MCF 10A (cell line): ENCODE measurements around the gene WWC1. TPM values are rescaled to one million over a fixed set of nuclear protein-coding genes. Genes with fewer than 3 reads are reported as not detected.
A peak's percentile ranks its signal among the peaks of the same experiment; 100 is the strongest.

Experiments used
- BruUV-seq: library from RNA; stranded (reverse); fragments of 400-500 nt; replicated peaks from 2 replicates; lab custom pipeline; 2021; lab: Mats Ljungman, UMichigan
- CTCF ChIA-PET: fragments of 300-600 bp; sonication (Branson Sonifier 250); formaldehyde crosslinking; extraction: SDS; loops from one replicate; lab custom pipeline; 2021; ENCODE audit warnings: antibody characterized with exemption, inconsistent platforms; lab: Yijun Ruan, JAX
- POLR2A ChIA-PET: fragments of 300-600, 350-650 bp; sonication (Branson Sonifier 250); formaldehyde crosslinking; extraction: SDS; loops from one replicate; lab custom pipeline; 2020; ENCODE audit warnings: antibody characterized with exemption, inconsistent platforms; lab: Yijun Ruan, JAX
- DNase-seq: peaks from one replicate; pipeline ENCODE4 v3.0.0-alpha.2; 2018; ENCODE audit not compliant: unreplicated experiment
- H3K27ac Mint-ChIP-seq: one replicate; pipeline ENCODE4 v1.8.0; 2022; ENCODE audit warnings: mild to moderate bottlenecking, low read depth, mixed read lengths; ENCODE audit not compliant: unreplicated experiment
- H3K27me3 Mint-ChIP-seq: one replicate; pipeline ENCODE4 v1.8.0; 2022; ENCODE audit warnings: mixed read lengths; ENCODE audit not compliant: insufficient read depth, unreplicated experiment
- H3K36me3 Mint-ChIP-seq: one replicate; pipeline ENCODE4 v1.8.0; 2022; ENCODE audit warnings: mild to moderate bottlenecking, moderate library complexity, mixed read lengths; ENCODE audit not compliant: insufficient read depth, unreplicated experiment
- H3K4me1 Mint-ChIP-seq: one replicate; pipeline ENCODE4 v1.8.0; 2022; ENCODE audit warnings: mixed read lengths; ENCODE audit not compliant: insufficient read depth, unreplicated experiment
- H3K4me3 Mint-ChIP-seq: one replicate; pipeline ENCODE4 v1.8.0; 2022; ENCODE audit warnings: mild to moderate bottlenecking, moderate library complexity, mixed read lengths; ENCODE audit not compliant: unreplicated experiment
- H3K9me3 Mint-ChIP-seq: one replicate; pipeline ENCODE4 v1.8.0; 2022; ENCODE audit warnings: mixed read lengths; ENCODE audit not compliant: unreplicated experiment
- intact Hi-C: fragments of 100-400 bp; cut with micrococcal nuclease; formaldehyde crosslinking; loops from 2 replicates; pipeline ENCODE4 v1.14.1; 2022
- total RNA-seq: library from RNA; stranded (reverse); gene quantifications from 2 replicates; pipeline ENCODE4 v1.2.3, GENCODE V29; 2022
- TF ChIP-seq, protein P1 (sequence below): fragments of 200-600 bp; IDR thresholded peaks from one replicate; pipeline ENCODE4 v1.8.0; 2022; ENCODE audit warnings: antibody characterized with exemption, mild to moderate bottlenecking; ENCODE audit not compliant: unreplicated experiment

Gene WWC1
- total RNA-seq, 1 experiment from 2014 or later, result 47.0 TPM

DNA sequence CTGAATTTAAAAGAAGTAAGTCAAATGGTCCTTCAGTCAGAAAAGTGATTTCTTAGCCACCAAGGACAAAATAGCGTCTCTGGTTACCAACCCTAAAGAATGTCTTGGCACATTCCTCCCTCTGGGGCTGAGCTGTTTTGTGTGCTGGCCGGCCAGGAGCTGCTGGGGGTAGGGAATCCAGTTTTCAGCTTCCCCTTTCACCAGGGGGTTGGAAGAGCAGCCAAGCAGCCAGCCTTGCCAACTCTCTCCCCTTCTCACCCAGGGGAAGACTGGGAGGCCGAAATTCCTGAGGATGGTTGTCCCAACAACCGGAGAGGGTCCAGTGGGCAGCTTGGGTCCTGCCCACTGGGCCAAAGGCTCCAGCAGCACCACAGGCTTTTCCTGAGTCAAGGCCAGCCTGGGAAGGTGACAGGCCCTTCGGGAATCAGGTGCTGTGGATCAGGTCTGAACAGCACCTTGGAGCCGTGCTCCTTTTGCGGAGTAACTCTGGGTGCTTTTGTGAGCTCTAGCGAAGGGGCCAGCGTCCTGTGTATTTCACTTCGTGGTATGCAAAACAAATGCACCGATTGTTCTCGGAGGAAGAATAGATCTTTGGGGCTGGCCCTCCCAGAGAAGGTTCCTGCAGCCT, 4.2 kb downstream of the WWC1 start:
- CTCF ChIA-PET, result interaction anchor here (0.5 to 3.3 kb wide), 21 partner anchors 10 to 190 kb away, joined by 3 to 15 read pairs (median 4); no protein-coding TSS in a partner anchor
- Mint-ChIP-seq H3K4me3 (peak overlapping the region; percentile 30), H3K9me3 (no peaks in the 10 kb centered on the region), H3K27me3 (no peaks in the 10 kb centered on the region), H3K36me3 (peaks cover 7% of the 10 kb centered on the region), H3K4me1 (peaks cover 28% of the 10 kb centered on the region), H3K27ac (no peak overlapping the region)
- TF ChIP-seq, protein P1, sequence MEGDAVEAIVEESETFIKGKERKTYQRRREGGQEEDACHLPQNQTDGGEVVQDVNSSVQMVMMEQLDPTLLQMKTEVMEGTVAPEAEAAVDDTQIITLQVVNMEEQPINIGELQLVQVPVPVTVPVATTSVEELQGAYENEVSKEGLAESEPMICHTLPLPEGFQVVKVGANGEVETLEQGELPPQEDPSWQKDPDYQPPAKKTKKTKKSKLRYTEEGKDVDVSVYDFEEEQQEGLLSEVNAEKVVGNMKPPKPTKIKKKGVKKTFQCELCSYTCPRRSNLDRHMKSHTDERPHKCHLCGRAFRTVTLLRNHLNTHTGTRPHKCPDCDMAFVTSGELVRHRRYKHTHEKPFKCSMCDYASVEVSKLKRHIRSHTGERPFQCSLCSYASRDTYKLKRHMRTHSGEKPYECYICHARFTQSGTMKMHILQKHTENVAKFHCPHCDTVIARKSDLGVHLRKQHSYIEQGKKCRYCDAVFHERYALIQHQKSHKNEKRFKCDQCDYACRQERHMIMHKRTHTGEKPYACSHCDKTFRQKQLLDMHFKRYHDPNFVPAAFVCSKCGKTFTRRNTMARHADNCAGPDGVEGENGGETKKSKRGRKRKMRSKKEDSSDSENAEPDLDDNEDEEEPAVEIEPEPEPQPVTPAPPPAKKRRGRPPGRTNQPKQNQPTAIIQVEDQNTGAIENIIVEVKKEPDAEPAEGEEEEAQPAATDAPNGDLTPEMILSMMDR, result peak; percentile 38
- POLR2A ChIA-PET, result interaction anchor here (0.9 to 1.0 kb wide), 3 partner anchors 30 to 115 kb away, joined by 3 read pairs; no protein-coding TSS in a partner anchor
- peak; percentile 76 for DNase-seq
- BruUV-seq, result TSS peak; percentile 9
- intact Hi-C loops, result loop anchor here (10.0 kb wide), 1 partner anchor 279 kb away; the partner anchor contains the start of gene PANK3

DNA sequence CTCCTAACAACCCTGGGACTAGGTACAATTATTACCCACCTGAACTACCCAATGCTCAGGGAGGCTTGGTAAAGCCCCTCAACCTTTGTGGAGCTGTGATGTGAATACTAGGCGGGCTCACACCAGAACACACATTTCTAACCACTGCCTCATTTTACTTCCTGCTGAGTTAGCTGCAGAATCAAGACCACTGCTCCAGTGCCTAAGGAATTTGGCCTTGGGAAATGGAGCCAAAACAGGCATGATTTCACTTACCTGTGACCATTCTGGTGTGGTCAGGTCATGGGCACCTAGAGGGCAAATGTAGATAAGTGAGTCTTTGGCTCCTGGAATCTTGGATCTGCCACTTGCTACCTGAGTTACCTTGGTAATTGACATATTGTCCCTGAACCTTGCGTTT, 5.2 kb downstream of the WWC1 start:
- Mint-ChIP-seq H3K27ac (no peak overlapping the region), H3K4me3 (no peak overlapping the region), H3K9me3 (no peaks in the 10 kb centered on the region), H3K27me3 (no peaks in the 10 kb centered on the region), H3K4me1 (peaks cover 35% of the 10 kb centered on the region), H3K36me3 (peaks cover 7% of the 10 kb centered on the region)
- CTCF ChIA-PET, result interaction anchor here (0.6 to 3.3 kb wide), 11 partner anchors 9 to 1284 kb away, joined by 3 to 15 read pairs (median 4); no protein-coding TSS in a partner anchor
- intact Hi-C loops, result loop anchor here (10.0 kb wide), 1 partner anchor 278 kb away; the partner anchor contains the start of gene PANK3
- POLR2A ChIA-PET, result interaction anchor here (1.0 kb wide), 1 partner anchor 29 kb away, joined by 3 read pairs; no protein-coding TSS in a partner anchor
- TF ChIP-seq, protein P1, result no peak
- no peak for DNase-seq
- no TSS peak for BruUV-seq

GRCh38 chr5:168298949-168299348, 7.5 kb downstream of the WWC1 start:
- TF ChIP-seq, protein P1, result no peak
- H3K27me3 Mint-ChIP-seq, result no peaks in the 10 kb centered on the region
- no peaks in the 10 kb centered on the region for H3K9me3 Mint-ChIP-seq
- POLR2A ChIA-PET, result no interaction called here
- no TSS peak for BruUV-seq
- CTCF ChIA-PET, result interaction anchor here (0.7 to 1.3 kb wide), 5 partner anchors 10 to 164 kb away, joined by 3 read pairs; no protein-coding TSS in a partner anchor
- H3K36me3 Mint-ChIP-seq, result peaks cover 7% of the 10 kb centered on the region
- H3K4me3 Mint-ChIP-seq, result no peak overlapping the region
- peaks cover 36% of the 10 kb centered on the region for H3K4me1 Mint-ChIP-seq
- no peak overlapping the region for H3K27ac Mint-ChIP-seq
- intact Hi-C loops, result loop anchor here (10.0 kb wide), 1 partner anchor 276 kb away; the partner anchor contains the start of gene PANK3
- no peak for DNase-seq

GRCh38 chr5:168299372-168299771, 7.9 kb downstream of the WWC1 start:
- intact Hi-C loops, result loop anchor here (10.0 kb wide), 1 partner anchor 275 kb away; the partner anchor contains the start of gene PANK3

More at GRCh38 chr5:168299372-168299771, 7.9 kb downstream of the WWC1 start:
- H3K4me1 Mint-ChIP-seq, result peaks cover 31% of the 10 kb centered on the region
- TF ChIP-seq, protein P1, result no peak
- ChIA-PET POLR2A (no interaction called here), CTCF (interaction anchor here (0.9 to 3.0 kb wide), 4 partner anchors 8 to 164 kb away, joined by 3 to 27 read pairs (median 3); partner anchors contain the start of gene WWC1)
- H3K4me3 Mint-ChIP-seq, result no peak overlapping the region
- H3K36me3 Mint-ChIP-seq, result peaks cover 7% of the 10 kb centered on the region
- no TSS peak for BruUV-seq
- H3K27ac Mint-ChIP-seq, result no peak overlapping the region
- DNase-seq, result no peak
- no peaks in the 10 kb centered on the region for H3K27me3 Mint-ChIP-seq
- no peaks in the 10 kb centered on the region for H3K9me3 Mint-ChIP-seq
